Stimulated activated CD4-positive, alpha-beta T cell treated with anti-CD3 and anti-CD28 coated beads, Interleukin-1b, Interleukin-23, amount 100 ng/mL, for 1 hour (primary cell): ENCODE data around the gene CSNK1D.

Experiments used
- DNase-seq, 2 donors: peaks; one replicate each; pipeline ENCODE4 v3.0.0-alpha.2; 2020; ENCODE audit warnings: low read depth in 2 of 2

Gene CSNK1D

GRCh38 chr17:82295472-82295814, 21.9 kb upstream of the CSNK1D start:
- DNase-seq = no peak

DNA sequence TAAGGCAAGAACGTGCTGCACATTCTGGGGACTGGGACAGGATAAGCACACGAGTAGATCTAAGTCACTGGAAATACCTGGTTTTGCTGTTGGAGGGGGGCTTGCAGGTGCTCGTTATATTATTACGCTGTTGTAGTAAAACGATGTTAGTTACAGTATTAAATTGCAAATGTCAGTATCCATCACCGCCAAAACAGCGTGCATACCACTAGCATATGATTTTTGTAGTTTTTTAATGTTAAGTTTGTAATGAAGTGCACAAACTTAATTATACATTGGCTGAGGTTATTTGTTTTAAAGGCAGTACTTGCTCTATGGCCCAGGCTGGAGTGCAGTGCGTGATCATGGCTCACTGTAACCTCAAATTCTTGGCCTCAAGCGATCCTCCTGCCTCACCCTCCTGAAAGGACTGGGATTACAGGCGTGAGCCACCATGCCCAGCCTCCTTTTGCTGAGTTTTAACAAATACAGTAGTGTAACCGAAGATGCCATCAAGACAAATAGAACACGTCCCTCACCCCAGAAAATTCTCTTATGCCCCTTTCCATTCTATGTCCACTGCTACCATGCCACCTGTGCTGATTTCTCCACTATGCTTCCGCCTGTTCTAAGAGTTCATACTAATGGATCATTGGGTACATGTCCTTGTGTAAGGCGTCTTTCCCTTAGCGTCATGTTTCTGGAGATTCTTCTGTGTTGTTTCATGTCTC, 20.7 kb upstream of the CSNK1D start:
- no peak for DNase-seq

GRCh38 chr17:82292251-82293154, 19.0 kb upstream of the CSNK1D start:
- peak; percentile 69 to 84 for DNase-seq

DNA sequence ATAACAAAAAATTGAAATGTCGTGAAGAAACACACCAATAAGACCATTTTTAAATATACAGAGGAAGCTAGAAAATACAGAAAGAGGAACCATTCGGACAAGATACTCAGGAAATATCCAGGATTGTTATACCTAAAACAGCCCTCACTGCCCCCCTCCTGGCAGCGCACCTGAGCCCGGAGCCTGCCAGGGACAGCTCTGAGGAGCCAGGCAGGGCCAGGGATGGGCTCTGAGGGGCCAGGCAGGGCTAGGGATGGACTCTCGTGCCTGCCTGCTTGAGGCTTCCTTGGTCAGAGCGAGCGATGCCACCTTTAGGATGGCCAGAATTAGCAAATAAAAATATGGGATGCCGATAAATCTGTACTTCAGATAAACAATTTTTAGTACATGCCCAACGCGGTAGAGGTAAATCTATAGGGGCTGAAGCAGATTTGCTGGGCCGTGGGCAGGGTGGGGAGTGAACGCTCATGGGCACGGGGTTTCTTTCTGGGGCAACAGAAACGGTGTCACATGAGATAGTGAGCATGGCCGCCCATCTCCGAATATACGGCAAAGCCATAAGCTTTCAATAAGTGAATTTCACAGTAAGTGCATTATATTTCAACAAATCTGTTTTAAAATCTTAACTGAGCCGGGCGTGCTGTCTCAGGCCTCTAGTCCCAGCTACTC, 18.2 kb upstream of the CSNK1D start:
- no peak for DNase-seq

DNA sequence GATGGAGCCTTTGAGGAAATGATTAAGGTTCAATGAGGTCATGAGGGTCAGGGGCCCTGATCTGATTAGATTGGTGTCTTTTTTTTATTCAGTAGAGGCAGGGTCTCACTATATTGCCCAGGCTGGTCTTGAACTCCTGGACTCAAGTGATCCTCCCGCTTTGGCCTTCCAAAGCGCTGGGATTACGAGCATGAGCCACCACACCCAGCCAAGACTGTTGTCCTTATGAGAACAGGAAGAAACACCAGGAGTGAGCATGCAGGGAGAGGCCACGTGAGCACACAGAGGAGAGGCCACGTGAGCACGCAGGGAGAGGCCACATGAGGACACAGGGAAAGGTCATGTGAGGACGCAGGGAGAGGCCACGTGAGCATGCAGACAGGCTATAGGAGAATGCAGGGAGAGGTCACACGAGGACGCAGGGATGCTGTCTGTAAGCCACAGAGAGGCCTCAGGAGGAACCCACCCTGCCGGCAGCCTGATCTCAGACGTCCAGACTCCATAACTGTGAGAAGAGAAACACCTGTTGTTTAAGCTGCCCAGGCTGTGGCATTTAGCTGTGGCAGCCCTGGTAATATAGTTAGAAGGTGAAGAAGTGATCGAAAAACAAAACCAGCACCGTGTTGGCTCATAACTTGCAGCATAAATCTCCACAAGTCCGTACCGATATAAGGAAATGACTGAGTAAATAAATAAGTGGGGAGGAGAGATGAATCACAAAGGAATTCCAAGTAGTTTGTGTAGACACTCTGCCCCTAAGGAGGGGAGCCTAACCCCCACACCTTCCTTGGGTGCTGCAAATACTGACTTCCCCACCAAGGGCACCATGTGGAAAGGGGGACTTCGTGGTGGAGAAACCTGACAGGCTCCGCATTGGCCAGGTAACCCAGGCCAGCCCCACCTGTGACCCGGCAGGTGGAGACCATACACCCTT, 14.6 kb upstream of the CSNK1D start:
- no peak for DNase-seq

DNA sequence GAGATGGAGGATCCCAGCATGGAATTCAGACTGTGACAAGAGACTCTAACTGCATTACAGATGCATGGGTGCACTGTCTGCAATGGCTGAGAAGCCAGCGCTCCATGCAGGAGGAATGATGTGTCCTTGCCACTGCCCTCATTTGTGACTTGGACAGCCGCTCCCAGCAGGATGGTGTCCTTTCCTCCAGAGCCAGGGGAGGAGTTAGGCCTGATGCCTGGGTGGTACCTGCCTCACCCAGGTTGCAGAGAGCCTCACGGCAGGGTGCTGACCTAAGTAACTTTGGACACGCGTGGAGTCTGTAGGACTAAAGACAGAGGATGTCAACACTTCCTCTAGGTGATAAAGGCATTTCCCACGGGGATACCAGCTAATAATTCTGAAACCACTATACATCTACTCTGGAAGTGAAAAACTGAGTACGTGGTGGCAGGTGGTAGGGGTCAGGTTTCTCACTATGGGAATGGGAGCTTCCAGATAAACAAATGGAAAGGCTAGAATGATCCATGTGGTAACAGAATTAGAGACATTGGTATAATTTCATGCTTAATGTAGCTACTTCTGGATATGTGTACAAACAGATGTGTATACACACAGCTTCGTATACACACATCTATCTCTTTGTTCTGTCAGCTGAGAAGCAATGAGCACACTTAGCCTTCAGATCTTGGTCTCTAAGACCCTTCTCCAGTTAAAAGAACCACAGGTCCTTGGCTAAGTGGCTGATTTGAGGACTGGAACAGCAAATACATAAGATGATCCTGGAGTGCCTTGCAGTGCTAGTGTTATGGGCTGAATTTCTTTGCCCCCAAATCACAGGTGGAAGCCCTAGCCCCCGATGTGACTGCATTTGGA, 13.7 kb upstream of the CSNK1D start:
- no peak for DNase-seq

- no peak for DNase-seq
These were observed 11.6 kb upstream of the CSNK1D start for GRCh38 chr17:82285141-82285540.

GRCh38 chr17:82283208-82283749, 9.8 kb upstream of the CSNK1D start:
- DNase-seq = no peak

GRCh38 chr17:82282239-82283207, 9.0 kb upstream of the CSNK1D start:
- no peak for DNase-seq

GRCh38 chr17:82281502-82282238, 8.2 kb upstream of the CSNK1D start:
- DNase-seq = no peak

DNA sequence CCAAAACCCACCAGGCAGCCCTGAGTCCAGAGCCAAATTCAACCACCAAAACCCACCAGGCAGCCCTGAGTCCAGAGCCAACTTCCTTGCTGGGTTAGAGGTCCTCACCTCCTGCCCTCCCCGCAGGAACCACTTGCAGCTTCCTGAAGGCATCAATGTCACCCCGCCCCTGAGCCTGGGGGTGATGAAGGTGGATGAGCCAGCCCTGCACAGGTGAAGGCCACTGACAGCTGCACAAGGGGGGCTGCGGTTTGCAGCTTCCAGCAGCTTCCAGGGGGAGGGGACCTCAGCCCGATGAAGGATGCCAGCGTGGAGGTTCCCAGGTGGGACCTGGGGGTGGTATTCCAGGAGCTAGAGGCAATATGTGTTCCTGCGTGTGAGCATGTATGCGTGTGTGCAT, 7.6 kb upstream of the CSNK1D start:
- no peak for DNase-seq

- no peak for DNase-seq
These were observed 7.0 kb upstream of the CSNK1D start for GRCh38 chr17:82280537-82280936.

GRCh38 chr17:82278786-82279391, 5.4 kb upstream of the CSNK1D start:
- no peak for DNase-seq

GRCh38 chr17:82278308-82278707, 4.8 kb upstream of the CSNK1D start:
- no peak for DNase-seq

- no peak for DNase-seq
These were observed 4.4 kb upstream of the CSNK1D start for GRCh38 chr17:82277851-82278250.

- DNase-seq = no peak
These were observed 3.4 kb upstream of the CSNK1D start for GRCh38 chr17:82276938-82277337.

DNA sequence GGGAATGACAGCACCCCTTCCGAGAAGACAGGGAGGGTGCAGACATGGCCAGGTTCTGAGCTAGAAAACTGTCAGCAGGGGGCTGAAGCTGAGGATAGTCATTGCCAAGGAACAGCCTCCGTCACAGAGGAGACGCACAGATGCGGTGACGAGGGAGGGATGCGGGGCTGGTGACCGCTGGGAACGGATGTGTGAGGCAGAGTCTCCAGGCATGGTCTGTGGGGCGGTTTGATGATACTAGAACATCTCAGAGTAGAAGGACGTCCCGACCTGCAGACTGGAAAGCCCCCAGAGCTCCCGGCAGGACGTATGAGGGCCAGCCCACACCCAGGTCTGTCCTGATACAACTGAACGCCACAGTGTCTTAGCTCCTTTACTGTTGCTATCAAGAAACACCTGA, 1.8 kb upstream of the CSNK1D start:
- DNase-seq = no peak
